Thyroid gland (tissue), 4 donors: Measurements from ENCODE around the gene CBX7. TPM values are rescaled to one million over a fixed set of nuclear protein-coding genes. Genes with fewer than 3 reads are reported as not detected.

Source experiments
- DNase-seq, 2 donors: peaks; one replicate each; pipeline ENCODE4 v3.0.0-alpha.2; 2019
- H3K27ac ChIP-seq, 3 donors: fragments of 200-600 bp; sonication (generic); 1 replicate in 2 of 3; 2 replicates in 1 of 3; pipeline ENCODE4 v1.5.1; 2016 to 2019; ENCODE audit warnings: mild to moderate bottlenecking in 1 of 3, moderate library complexity in 1 of 3
- H3K27me3 ChIP-seq: fragments of 200-600 bp; sonication (generic); one replicate; pipeline ENCODE4 v1.5.1; 2019
- H3K36me3 ChIP-seq, 2 donors: fragments of 200-600 bp; sonication (generic); one replicate each; pipeline ENCODE4 v1.5.1; 2016 to 2019
- H3K4me1 ChIP-seq, 2 donors: fragments of 200-600 bp; sonication (generic); one replicate each; pipeline ENCODE4 v1.5.1; 2017 to 2019
- H3K4me3 ChIP-seq, 3 donors: fragments of 200-600 bp; sonication (generic); replicated peaks in 1 of 3; 1 replicate in 2 of 3; 2 replicates in 1 of 3; pipeline ENCODE4 v1.5.1; 2016; ENCODE audit warnings: mild to moderate bottlenecking in 1 of 3
- H3K9me3 ChIP-seq: fragments of 200-600 bp; sonication (generic); one replicate; pipeline ENCODE4 v1.5.1; 2017
- CTCF ChIP-seq, 6 experiments: fragments of 200-600 bp in 3 of 6; fragments of 450-650 bp in 3 of 6; sonication (generic) in 3 of 6; IDR thresholded peaks; one replicate each; pipeline ENCODE4 v1.5.1; 2016 to 2019; ENCODE audit warnings: antibody characterized with exemption in 6 of 6, mild to moderate bottlenecking in 2 of 6, inconsistent platforms in 1 of 6, moderate library complexity in 1 of 6
- POLR2A ChIP-seq, 2 donors: fragments of 450-650 bp; IDR thresholded peaks; one replicate each; pipeline ENCODE4 v1.6.1; 2017; ENCODE audit warnings: antibody characterized with exemption in 2 of 2, mild to moderate bottlenecking in 2 of 2, moderate library complexity in 1 of 2
- WGBS, 2 donors: methylation state at CpG; one replicate each; pipeline ENCODE4 v1.1.5; 2017; 5-methylcytosine and 5-hydroxymethylcytosine counted together
- intact Hi-C: fragments of 100-400 bp; cut with DNase I; formaldehyde crosslinking; loops from one replicate; pipeline ENCODE4 v1.15.1; 2023
- total RNA-seq, 4 donors: library from RNA; depleted of rRNA; stranded (reverse); fragments of >200 nt; gene quantifications; one replicate each; pipeline ENCODE4 v1.2.3, GENCODE V29; 2016

The CBX7 gene
- total RNA-seq, 4 donors from 2014 or later, result 49.2 to 88.0 (median 61.9) TPM

GRCh38 chr22:39095971-39096370, 56.5 kb downstream of the CBX7 start:
- no peaks in the 10 kb centered on the region for H3K36me3 ChIP-seq
- 58 to 86% methylated on average over 2 to 3 of the region's 3 CpGs for WGBS, 2 donors
- H3K27ac ChIP-seq, result no peak overlapping the region
- TF ChIP-seq POLR2A (IDR thresholded peaks at IDR 0.05), result no peak
- H3K4me3 ChIP-seq, result no peak overlapping the region
- intact Hi-C loops, result no loop called here
- no peaks in the 10 kb centered on the region for H3K9me3 ChIP-seq
- peaks cover 0 to 4% of the 10 kb centered on the region in 2 donors for H3K4me1 ChIP-seq
- no peaks in the 10 kb centered on the region for H3K27me3 ChIP-seq
- DNase-seq, result no peak

DNA sequence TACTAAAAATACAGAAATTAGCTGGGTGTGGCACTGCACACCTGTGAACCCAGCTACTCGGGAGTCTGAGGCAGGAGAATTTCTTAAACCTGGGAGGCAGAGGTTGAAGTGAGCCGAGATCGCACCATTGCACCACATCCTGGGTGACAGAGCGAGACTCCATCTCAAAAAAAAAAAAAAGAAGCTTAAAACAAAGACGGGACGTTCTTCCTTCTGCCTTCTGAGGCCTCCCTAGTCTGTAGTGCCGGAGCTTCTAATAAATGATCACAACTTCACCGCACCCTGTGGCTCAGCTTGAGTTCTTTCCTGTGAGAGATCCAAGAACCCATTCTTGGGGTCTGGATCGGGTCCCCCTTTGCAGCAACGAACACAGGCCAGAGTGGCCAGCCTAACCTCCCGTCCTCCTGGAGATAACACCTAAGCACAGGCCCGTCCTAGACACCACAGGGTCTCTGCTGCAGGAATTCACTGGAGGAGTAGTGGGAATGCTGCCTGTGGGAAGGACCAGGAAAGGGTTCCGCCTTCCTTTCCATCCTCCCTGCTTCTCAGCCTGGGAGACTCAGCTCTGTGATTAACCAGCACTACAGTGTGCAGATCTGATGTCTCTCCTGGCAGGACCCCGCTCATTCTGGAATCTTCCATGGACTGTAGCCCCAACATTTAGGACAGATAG, 57.6 kb downstream of the CBX7 start:
- intact Hi-C loops, result no loop called here
- H3K4me1 ChIP-seq, result no peaks in the 10 kb centered on the region
- no peaks in the 10 kb centered on the region for H3K27me3 ChIP-seq
- no peak overlapping the region for H3K27ac ChIP-seq
- TF ChIP-seq CTCF (IDR thresholded peaks at IDR 0.05), result no peak
- TF ChIP-seq POLR2A (IDR thresholded peaks at IDR 0.05), result no peak
- no peaks in the 10 kb centered on the region for H3K9me3 ChIP-seq
- H3K36me3 ChIP-seq, result no peaks in the 10 kb centered on the region
- no peak for DNase-seq
- 90 to 92% methylated on average over 11 to 14 of the region's 14 CpGs for WGBS, 2 donors
- no peak overlapping the region for H3K4me3 ChIP-seq

- intact Hi-C loops, result no loop called here
- TF ChIP-seq CTCF (IDR thresholded peaks at IDR 0.05) (no peak), POLR2A (IDR thresholded peaks at IDR 0.05) (no peak)
- 71 to 79% methylated on average over 8 of the region's 8 CpGs for WGBS, 2 donors
- H3K27ac ChIP-seq, result no peak overlapping the region
- peaks cover 0 to 4% of the 10 kb centered on the region in 2 donors for H3K4me1 ChIP-seq
- no peak overlapping the region for H3K4me3 ChIP-seq
- H3K36me3 ChIP-seq, result no peaks in the 10 kb centered on the region
- H3K27me3 ChIP-seq, result no peaks in the 10 kb centered on the region
- no peak for DNase-seq
- H3K9me3 ChIP-seq, result no peaks in the 10 kb centered on the region
These were observed 60.2 kb downstream of the CBX7 start for GRCh38 chr22:39092111-39092862.

DNA sequence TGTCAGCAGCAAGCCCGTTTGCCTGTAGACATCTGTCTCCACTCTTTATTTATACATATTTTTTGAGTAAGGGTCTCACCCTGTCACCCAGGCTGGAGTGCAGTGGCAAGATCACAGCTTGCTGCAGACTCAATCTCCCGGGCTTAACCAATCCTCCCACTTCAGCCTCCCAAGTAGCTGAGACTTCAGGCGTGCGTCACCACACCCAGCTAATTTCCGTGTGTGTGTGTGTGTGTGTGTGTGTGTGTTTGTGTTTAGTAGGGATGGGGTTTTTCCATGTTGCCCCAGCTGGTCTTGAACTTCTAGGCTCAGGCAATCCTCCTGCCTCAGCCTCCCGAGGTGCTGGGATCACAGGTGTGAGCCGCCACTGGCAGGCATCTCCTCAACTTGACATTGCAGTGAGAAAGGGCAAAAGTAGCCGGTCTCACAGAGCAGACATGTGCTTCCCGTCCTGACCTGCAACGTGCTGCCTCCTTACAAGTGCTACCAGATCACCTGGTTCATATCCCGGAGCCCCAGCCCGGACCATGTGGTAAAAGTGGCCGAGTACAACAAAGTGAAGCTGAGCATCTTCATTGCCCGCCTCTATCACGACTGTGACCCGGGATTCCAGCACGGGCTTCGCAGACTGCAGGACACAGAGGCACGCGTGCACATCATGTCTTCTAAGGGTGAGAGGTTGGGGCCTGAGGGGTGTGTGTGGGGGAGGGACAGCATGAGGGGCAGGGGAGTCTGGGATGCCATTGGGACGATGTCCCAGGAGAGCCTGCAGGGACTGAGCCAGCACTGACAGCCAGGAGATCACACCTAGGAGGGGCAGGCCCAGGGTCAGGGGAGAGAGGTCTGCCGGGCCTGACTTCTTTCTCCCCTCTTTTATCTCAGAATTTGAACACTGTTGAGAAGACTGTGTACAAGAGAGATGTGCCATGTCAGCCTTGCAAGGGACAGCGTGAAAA, 61.1 kb downstream of the CBX7 start:
- no peaks in the 10 kb centered on the region for H3K9me3 ChIP-seq
- H3K27ac ChIP-seq, result no peak overlapping the region
- intact Hi-C loops, result no loop called here

More for the DNA sequence above, 61.1 kb downstream of the CBX7 start:
- 75 to 85% methylated on average over 17 to 23 of the region's 23 CpGs for WGBS, 2 donors
- Histone ChIP-seq H3K4me3 (no peak overlapping the region), H3K4me1 (peaks cover 0 to 4% of the 10 kb centered on the region in 2 donors), H3K27me3 (no peaks in the 10 kb centered on the region), H3K36me3 (no peaks in the 10 kb centered on the region)
- DNase-seq, result no peak
- TF ChIP-seq CTCF (IDR thresholded peaks at IDR 0.05) (no peak), POLR2A (IDR thresholded peaks at IDR 0.05) (no peak)
